ENCODE results near the gene ASCC1.
"Not testable (repeated sequence)": the region's sequence is repeated elsewhere in the genome, so short reads cannot be mapped to it uniquely, and the experiment has no call there.

ASCC1 gene

DNA sequence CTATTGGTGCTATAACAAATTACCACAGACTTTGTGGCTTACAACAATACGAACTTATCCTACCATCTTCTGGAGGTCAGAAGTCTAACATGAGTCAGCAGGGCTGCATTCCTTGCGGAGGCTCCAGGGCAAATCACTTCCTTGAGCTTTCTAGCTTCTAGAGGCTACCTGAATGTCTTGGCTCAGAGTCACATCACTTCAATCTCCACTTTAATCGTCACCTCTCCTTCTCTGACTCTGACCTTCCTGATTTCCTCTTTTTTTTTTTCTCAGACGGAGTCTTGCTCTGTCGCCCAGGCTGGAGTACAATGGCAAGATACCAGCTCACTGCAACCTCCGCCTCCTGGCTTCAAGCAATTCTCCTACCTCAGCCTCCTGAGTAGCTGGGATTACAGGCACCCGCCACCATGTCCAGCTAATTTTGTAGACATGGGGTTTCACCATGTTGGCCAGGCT, 44.9 kb downstream of the ASCC1 start:
- DNase-seq (ENCODE audit: low read depth in 2 of 2) = no peak

DNA sequence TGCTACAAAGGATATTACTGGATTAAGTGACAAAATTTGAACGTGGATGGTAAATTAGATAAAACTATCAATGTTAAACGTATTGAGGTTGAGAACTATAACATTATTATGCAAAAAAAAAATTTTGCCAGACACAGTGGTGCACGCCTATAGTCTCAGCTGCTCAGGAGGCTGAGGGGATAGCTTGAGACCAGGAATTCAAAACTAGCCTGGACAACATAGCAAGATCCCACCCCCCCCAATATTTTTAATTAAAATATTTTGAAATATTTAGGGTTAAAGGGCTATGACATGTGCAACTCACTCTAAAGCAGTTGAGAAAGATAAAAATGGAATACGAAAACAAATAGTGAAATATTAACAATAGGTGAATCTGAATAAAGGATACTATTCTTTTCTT, 45.3 kb downstream of the ASCC1 start:
- DNase-seq (ENCODE audit: low read depth in 2 of 2) = no peak

DNA sequence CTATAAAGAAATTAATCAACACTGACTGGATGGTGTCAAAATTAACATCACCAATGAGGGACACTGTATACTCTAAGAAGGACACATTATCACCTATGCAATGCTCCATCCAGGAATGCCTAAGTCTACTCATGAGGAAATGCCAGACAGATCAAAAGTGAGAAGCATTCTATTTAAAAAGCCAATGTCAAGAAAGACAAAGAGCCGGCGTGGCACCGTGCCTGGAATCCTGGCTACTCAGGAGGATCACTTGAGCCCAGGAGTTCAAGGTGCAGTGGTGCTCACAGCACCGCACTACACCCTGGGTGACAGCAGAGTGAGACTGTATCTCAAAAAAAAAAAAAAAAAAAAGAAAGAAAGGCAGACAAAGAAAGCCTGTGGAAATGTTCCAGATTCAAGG, 45.8 kb downstream of the ASCC1 start:
- DNase-seq (ENCODE audit: low read depth in 2 of 2) = no peak

DNA sequence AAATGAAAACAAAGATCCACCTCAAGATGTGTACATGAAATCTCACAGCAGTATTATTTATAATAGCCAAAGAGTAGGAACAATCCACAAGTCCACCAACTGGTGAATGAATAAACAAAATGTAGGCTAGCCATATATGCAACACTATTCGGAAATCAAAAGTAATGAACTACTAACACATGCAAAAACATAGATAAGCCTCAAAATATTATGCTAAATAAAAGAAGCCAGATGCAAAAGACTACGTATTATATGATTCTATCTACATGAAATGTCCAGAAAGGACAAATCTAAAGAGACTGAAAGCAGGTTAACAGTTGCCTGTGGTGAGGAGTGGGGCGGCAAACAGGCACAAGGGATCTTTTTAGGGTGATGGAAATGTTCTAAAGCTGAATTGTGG, 49.0 kb downstream of the ASCC1 start:
- DNase-seq (ENCODE audit: low read depth in 2 of 2) = no peak

DNA sequence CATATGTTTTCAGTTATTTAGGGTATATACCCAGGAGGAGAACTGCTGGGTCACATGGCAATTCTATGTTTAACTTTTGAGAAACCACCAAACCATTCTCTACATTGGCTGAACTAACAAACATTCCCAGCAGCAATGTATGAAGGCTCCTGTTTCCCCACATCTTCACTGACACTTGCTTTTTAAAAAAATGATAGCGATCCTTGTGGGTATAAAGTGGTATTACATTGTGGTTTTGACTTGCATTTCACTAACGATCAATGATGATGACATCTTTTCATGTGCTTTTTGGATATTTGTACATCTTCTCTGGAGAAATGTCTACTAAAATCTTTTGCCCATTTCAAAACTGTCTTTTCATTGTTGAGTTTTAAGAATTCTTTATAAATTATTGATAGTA, 51.5 kb downstream of the ASCC1 start:
- no peak for DNase-seq (ENCODE audit: low read depth in 2 of 2)

DNA sequence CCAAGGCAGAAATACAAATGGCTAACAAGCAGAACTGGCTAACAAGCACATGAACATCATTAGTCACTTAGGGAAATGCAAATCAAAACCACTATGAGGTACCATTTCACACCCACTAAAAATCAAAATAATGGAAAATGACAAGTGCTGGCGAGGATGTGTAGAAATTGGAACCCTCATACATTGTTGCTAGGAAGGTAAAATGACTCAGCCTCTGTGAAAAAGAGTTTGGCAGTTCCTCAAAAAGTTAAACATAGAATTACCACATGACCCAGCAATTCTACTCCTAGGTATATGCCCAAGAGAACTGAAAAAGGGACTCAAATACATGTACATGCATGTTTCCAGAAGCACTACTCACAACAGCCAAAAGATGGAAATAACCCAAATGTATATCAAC, 53.1 kb downstream of the ASCC1 start:
- DNase-seq (ENCODE audit: low read depth in 2 of 2) = no peak

DNA sequence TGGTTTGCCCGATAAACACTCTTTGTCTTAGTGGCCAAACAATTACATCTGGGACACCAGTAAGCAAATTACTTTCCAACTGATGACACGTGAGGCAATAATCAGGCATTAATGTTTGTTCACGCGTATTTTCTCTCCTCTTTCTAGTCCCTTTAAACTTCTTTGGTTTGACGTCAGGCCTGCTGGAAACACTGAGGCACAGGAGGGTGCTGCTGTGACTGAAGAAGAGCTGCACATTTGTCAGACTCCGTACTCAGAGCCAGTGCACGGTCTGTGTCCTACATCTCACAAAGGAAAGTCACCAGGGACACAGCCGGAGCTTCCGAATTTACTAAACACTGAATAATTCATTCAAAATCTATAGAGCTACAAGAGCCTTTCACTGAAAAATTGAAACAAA, 57.9 kb downstream of the ASCC1 start:
- DNase-seq (ENCODE audit: low read depth in 2 of 2) = no peak

DNA sequence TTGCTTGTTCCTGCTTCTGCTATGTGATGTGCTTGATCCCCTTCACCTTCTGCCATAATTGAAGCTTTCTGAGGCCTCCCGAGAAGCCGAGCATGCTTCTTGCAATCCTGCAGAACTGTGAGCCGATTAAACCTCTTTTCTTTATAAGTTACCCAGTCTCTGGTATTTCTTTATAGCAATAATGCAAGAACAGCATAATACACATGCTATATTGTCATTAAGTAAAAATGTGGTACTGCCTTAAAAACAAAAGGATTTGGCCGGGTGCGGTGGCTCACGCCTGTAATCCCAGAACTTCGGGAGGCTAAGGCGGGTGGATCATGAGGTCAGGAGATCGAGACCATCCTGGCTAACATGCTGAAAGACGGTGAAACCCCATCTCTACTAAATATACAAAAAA, 59.9 kb downstream of the ASCC1 start:
- DNase-seq (ENCODE audit: low read depth in 2 of 2) = no peak

DNA sequence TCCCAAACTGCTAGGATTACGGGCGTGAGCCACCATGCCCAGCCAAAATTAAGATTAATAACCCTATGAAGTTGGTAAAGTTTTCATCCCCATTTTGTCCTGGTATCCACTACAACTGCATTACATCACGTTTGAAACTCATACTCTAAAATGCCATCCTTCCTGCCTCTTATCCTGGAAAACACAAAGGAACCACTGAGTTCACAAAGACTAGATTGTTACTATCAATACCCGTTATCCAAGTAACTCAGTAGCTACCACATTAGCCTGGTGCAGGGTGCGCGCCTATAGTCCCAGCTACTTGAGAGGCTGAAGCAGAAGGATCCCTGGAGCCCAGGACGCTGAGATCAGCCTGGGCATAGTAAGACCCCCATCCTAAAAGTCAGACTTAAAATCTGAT, 63.8 kb downstream of the ASCC1 start:
- no peak for DNase-seq (ENCODE audit: low read depth in 2 of 2)

DNA sequence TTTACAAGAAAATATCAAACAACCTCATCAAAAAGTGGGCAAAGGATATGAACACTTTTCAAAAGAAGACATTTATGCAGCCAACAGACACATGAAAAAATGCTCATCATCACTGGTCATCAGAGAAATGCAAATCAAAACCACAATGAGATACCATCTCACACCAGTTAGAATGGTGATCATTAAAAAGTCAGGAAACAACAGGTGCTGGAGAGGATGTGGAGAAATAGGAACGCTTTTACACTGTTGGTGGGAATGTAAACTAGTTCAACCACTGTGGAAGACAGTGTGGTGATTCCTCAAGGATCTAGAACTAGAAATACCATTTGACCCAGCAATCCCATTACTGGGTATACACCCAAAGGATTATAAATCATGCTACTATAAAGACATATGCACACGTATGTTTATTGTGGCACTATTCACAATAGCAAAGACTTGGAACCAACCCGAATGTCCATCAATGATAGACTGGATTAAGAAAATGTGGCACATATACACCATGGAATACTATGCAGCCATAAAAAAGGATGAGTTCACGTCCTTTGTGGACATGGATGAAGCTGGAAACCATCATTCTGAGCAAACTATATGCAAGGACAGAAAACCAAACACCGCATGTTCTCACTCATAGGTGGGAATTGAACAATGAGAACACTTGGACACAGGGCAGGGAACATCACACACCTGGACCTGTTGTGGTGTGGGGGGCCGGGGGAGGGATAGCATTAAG, 65.2 kb downstream of the ASCC1 start:
- DNase-seq (ENCODE audit: low read depth in 2 of 2) = not testable (repeated sequence)

DNA sequence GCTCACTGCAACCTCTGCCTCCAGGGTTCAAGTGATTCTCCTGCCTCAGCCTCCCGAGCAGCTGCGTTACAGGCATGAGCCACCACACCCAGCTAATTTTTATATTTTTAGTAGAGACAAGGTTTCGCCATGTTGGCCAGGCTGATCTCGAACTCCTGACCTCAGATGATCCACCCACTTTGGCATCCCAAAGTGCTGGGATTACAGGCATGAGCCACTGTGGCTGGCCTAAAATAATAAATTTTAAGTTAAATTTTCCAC, 68.8 kb downstream of the ASCC1 start:
- DNase-seq (ENCODE audit: low read depth in 2 of 2) = not testable (repeated sequence)

DNA sequence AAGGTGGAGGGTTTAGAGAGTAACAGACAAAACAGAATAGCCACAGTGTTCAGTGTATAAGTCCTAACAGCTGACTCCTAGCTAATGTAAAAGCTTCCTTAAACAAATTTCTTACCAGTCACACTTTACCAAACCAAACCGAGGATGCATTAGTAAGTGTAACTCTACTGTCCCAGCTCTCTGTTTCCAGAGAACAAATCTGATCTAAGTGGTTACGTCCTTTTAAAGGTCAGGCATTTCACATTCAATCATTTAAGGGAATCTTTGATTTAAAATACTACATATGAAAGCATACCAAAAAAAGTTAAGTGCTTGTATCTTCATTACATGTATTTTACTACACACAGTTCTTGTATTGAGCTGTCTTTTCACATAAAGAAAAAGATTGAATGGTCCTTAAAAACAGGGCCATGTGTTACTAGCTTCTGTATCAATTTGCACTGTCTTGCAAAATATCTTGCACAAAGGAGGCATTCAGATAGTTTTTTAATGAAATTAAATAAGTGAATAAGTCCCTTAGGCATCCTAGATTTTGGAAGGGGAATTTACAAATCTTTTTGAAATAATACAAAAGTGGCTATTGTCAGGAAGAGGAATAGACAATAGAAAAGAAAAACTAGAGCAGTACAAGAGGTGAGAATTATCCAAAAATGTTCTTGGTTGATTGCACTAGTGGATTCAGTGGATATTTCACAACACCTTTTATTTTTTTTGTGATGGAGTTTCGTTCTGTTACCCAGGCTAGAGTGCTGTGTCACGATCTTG, 69.3 kb downstream of the ASCC1 start:
- no peak for DNase-seq (ENCODE audit: low read depth in 2 of 2)

DNA sequence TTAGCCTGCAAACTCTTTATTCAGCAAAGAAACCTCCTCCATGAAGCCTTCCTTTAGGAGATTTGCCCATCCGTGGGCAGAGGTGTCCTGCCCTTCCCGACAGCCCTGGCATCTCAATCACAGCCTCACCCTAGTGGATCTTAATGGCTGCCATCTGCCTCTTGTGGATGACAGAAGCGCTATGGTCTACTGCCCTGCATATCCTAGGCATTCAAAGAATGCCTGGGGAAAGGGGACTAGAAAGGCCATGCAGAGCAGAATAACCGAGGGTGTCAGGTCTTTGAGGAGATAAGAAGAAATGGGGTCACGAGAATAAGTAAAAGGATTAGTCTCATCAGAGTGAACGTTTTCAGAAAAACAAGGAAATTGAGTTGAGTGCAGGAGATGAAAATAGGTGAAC, 70.0 kb downstream of the ASCC1 start:
- DNase-seq (ENCODE audit: low read depth in 2 of 2) = no peak

DNA sequence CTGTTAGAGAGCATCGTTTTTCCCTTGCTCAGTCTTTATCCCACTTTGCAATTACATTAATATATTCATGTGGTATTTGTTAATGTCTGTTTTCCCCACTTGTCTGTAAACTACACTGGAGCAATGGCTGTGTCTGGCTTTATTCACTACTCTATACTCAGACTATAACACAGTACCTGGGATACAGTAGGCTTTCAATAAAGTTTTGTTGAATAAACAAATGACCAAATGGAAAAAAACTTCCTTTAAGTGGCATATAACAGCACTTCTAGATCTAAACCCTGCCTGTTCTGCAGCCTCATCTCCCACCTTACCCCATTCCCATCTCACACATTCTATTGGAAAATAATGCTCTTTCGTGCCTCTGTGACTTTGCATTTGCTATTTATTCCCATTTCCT, 70.4 kb downstream of the ASCC1 start:
- DNase-seq (ENCODE audit: low read depth in 2 of 2) = no peak

DNA sequence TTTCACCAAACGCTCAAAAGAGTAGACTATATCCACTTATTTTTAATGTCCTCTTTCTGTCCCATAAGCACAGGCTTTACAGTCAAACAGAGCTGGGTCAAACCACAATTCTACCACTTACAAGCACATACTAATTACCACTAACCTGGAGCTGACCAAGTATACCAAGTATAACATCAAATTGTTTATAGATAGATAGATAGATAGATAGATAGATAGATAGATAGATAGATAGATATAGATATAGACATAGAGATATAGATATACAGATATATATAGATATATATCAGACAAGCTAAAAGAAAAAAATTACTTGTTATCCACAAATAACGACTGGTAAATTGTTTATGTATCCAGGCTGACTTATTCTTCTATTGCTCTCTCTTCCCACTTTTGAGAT, 75.2 kb downstream of the ASCC1 start:
- no peak for DNase-seq (ENCODE audit: low read depth in 2 of 2)

DNA sequence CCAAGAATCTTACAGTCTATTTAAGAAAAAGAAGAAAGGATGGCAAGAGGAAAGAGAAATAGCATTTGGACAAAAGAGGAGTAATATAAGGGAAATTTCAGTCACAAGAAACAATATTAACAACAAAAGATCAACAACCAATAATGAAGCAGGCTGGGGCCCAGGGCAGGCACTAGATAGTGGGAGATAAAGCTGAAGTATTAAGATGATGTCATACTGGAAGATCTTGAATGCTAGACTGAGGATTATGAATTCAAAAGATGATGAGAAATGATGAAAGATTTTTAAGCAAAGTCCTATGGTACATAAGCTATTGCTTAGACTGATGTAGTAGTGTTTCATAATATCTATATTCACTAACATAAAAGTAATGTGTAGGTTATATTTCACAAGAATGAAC, 75.9 kb downstream of the ASCC1 start:
- no peak for DNase-seq (ENCODE audit: low read depth in 2 of 2)

DNA sequence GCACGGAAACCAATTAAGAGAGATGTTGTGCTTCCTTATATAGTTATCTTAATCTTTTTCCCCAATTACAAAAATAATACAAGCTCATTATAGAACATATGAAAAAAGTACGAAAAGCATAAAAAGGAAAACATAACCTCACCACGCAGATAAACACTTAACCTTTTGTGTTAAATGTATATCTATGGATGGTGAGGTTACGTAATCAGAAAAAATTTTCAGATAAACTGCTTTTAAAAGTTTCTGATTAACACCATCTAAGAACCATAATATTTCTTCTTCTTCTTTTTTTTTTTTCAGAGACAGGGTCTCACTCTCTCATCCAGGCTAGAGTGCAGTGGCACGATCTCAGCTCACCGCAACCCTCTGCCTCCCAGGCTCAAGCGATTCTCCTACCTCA, 78.5 kb downstream of the ASCC1 start:
- no peak for DNase-seq (ENCODE audit: low read depth in 2 of 2)

DNA sequence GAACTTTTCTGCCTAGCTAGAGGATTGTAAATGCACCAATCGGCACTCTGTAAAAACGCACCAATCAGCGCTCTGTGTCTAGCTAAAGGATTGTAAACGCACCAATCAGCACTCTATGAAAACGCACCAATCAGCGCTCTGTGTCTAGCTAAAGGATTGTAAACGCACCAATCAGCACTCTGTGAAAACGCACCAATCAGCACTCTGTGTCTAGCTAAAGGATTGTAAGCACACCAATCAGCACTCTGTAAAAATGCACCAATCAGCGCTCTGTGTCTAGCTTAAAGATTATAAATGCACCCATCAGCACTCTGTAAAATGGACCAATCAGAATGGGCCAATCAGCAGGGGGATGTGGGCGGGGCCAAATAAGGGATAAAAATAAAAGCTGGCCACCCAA, 79.9 kb downstream of the ASCC1 start:
- not testable (repeated sequence) for DNase-seq (ENCODE audit: low read depth in 2 of 2)

DNA sequence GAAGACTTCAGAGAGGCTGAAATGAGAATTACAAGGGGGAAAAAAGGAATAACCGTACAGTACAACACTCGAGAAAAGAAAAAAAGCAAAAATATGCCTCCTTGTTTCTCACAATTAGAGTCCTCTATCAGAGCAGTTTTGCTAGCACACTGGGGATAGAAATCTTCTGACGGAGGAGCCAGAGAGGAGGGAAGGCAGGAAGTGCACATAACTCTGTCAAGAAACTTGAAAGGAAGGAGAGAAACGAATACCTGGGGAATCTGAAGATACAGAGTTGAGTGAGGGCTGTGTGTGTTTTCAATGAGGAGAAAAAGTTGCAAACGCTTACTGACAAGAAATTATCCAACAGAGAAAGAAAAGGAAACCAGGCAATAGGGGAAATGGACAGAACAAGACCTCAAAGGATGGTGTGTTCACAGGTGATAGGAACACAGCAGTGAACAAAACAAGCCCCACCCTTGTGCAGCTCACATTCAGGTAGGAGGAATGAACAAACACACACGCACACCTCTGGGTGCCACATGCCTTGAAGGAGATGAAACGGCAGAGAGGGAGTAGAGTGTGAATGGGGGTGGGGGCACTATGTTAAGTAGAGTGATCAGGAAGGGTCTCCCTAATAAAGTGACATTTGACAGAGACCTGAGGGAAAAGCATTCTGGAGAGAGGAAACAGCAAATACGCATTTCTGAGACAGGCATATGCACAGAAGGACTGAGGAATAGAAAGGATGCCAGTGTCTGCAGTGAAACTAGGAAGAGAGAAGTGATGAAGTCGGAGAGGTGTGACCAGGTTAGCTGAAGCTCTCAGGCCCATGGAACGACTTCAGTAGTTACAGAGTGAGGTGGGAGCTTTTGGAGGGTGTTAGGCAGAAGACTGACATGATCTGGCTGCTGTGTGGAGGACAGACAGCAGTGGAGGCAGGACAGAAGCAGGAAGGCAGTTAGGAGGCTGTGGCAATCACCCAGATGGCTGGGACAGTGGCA, 81.0 kb downstream of the ASCC1 start:
- no peak for DNase-seq (ENCODE audit: low read depth in 2 of 2)

DNA sequence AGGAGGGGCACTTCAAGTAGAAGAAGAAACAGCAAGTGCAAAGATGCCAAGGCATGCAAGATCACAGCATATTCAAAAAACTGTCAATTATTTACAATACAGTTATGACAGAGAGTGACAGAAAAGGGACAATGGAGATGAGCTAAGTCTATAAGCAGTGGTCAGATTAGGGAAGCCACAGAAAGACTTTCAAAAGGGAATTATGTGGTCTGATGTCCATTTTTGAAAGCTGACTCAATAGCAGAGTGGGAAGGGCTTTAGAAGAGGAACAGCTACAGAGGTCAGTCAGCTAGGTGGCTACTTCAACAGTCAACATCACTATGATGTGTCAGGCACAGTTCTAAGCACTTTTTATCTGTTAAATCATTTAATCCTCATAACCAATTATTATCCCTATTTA, 82.6 kb downstream of the ASCC1 start:
- no peak for DNase-seq (ENCODE audit: low read depth in 2 of 2)

DNA sequence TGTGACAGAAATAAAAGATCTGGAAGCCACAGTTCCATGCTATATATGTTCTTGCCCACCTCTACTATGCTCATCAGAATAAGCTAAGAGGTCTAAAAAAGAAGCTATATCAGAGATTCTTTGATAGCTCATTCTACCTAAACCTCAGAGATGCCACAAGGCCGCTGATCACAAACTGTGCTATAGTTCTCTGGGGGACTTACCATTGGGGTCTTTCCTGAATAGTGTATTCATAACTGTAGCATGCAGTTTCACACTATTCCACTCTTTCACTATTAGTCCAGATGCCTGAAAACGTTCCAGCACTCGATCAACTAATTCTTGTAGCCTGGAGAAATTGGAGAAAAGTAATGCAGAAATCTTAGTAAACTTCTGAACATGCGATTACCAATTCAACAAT, 83.2 kb downstream of the ASCC1 start:
- no peak for DNase-seq (ENCODE audit: low read depth in 2 of 2)

DNA sequence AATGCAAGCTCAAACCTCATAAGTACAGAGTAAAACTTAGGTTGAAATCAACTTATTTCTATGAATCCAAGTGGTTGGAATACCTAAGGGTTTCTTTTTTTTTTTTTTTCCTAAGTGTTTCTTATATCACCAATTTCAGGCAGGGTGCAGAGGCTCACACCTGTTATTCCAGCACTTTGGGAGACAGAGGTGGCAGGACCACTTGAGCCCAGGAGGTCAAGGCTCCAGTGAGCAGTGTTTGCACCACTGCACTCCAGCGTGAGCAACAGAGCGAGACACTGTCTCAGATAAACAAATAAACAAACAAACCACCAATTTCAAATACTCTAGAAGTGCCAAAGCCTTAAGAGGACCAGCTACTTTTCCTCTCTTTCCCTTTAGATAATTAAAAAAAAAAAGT, 88.5 kb downstream of the ASCC1 start:
- no peak for DNase-seq (ENCODE audit: low read depth in 2 of 2)

DNA sequence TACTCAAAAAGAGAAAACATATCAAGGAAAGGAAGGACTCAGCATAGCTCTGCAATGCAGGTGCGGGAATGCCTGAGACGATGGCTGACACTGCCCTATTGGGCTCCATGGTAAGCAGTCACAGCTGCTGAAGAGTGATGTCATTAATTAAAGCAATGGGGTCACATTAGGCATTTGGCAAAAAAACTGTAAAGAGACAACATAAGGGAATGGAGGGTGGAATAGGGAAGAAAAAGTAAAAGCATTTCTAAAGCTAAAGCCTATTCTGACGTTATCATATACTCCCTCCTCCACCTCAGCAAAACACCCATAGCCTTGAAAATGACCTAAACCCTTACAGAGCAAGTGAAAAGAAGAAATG, 89.2 kb downstream of the ASCC1 start:
- no peak for DNase-seq (ENCODE audit: low read depth in 2 of 2)

Measured in stimulated activated CD8-positive, alpha-beta memory T cell treated with anti-CD3 and anti-CD28 coated beads, Interleukin-15, amount 100 ng/mL, for 48 hours (primary cell).